Hematopoietic multipotent progenitor cell treated with erythropoietin and hydrocortisone succinate and interleukin-3 and kit ligand, for 6 days (in vitro differentiated cells): ENCODE data around the gene SNRK.

Source experiments
- DNase-seq: peaks from one replicate; pipeline ENCODE4 v3.0.0-alpha.2; 2015

Gene SNRK

GRCh38 chr3:43286115-43286840 lies at the start of gene SNRK:
TSS of gene SNRK (plus strand) at chr3:43286540. CDS start at chr3:43303204, 16,664 bp downstream.
- DNase-seq, result peak; percentile 83

GRCh38 chr3:43238801-43239200 lies 47.5 kb upstream of the SNRK start:
- no peak for DNase-seq

GRCh38 chr3:43239755-43240154 lies 46.6 kb upstream of the SNRK start:
- DNase-seq, result no peak

GRCh38 chr3:43243590-43244587 lies 42.5 kb upstream of the SNRK start:
- peak; percentile 29 for DNase-seq

- no peak for DNase-seq
Observed at GRCh38 chr3:43244694-43245093, 41.6 kb upstream of the SNRK start.

- no peak for DNase-seq
Observed at GRCh38 chr3:43246976-43247375, 39.4 kb upstream of the SNRK start.

- DNase-seq, result no peak
Observed at GRCh38 chr3:43247561-43248184, 38.7 kb upstream of the SNRK start.

GRCh38 chr3:43248185-43248583 lies 38.2 kb upstream of the SNRK start:
- no peak for DNase-seq

- no peak for DNase-seq
Observed at GRCh38 chr3:43248973-43249372, 37.4 kb upstream of the SNRK start.

GRCh38 chr3:43249405-43249804 lies 36.9 kb upstream of the SNRK start:
- DNase-seq, result no peak

GRCh38 chr3:43253294-43253693 lies 33.0 kb upstream of the SNRK start:
- no peak for DNase-seq

- peak; percentile 50 for DNase-seq
Observed at GRCh38 chr3:43254125-43254524, 32.2 kb upstream of the SNRK start.

- DNase-seq, result peak; percentile 13
Observed at GRCh38 chr3:43255662-43256061, 30.7 kb upstream of the SNRK start.

GRCh38 chr3:43256714-43257461 lies 29.5 kb upstream of the SNRK start:
- DNase-seq, result peak; percentile 47

- DNase-seq, result no peak
Observed at GRCh38 chr3:43257850-43258249, 28.5 kb upstream of the SNRK start.

- DNase-seq, result no peak
Observed at GRCh38 chr3:43259626-43260025, 26.7 kb upstream of the SNRK start.

- peak; percentile 23 for DNase-seq
Observed at GRCh38 chr3:43260412-43260811, 25.9 kb upstream of the SNRK start.

GRCh38 chr3:43262194-43262593 lies 24.1 kb upstream of the SNRK start:
- no peak for DNase-seq

- no peak for DNase-seq
Observed at GRCh38 chr3:43266451-43266850, 19.9 kb upstream of the SNRK start.

- no peak for DNase-seq
Observed at GRCh38 chr3:43266995-43267394, 19.3 kb upstream of the SNRK start.

- DNase-seq, result no peak
Observed at GRCh38 chr3:43268636-43269035, 17.7 kb upstream of the SNRK start.

GRCh38 chr3:43270078-43270477 lies 16.3 kb upstream of the SNRK start:
- no peak for DNase-seq

GRCh38 chr3:43273416-43273815 lies 12.9 kb upstream of the SNRK start:
- DNase-seq, result no peak
